Lung (tissue), 12 donors: Measurements from ENCODE around the gene RALB. TPM values are rescaled to one million over a fixed set of nuclear protein-coding genes. Genes with fewer than 3 reads are reported as not detected.

Experiments used
- ATAC-seq: fragments of 200-7000 bp; cut with Tn5 transposase; one replicate; pipeline ENCODE4 v1.9.1; 2020; ENCODE audit warnings: moderate number of reproducible peaks; ENCODE audit not compliant: insufficient read depth, low FRiP score
- DNase-seq, 3 donors: peaks; one replicate each; pipeline ENCODE4 v3.0.0-alpha.2; 2013 to 2017
- H3K27ac ChIP-seq, 2 donors: one replicate each; pipeline ENCODE4 v1.5.1; 2013; ENCODE audit warnings: mild to moderate bottlenecking in 2 of 2, moderate library complexity in 2 of 2, control low read depth in 1 of 2, inconsistent platforms in 1 of 2, low read depth in 1 of 2, low read length in 1 of 2
- H3K27me3 ChIP-seq, 3 donors: one replicate each; pipeline ENCODE4 v1.5.1; 2013; ENCODE audit warnings: low read length in 2 of 3; ENCODE audit not compliant: control insufficient read depth in 3 of 3, insufficient read depth in 3 of 3
- H3K36me3 ChIP-seq, 4 donors: one replicate each; pipeline ENCODE4 v1.5.1; 2013; ENCODE audit warnings: low read length in 4 of 4, mild to moderate bottlenecking in 1 of 4, moderate library complexity in 1 of 4; ENCODE audit not compliant: control insufficient read depth in 4 of 4, insufficient read depth in 4 of 4
- H3K4me1 ChIP-seq, 5 donors: one replicate each; pipeline ENCODE4 v1.5.1; 2013; ENCODE audit warnings: low read length in 5 of 5, mild to moderate bottlenecking in 2 of 5, moderate library complexity in 1 of 5; ENCODE audit not compliant: control insufficient read depth in 5 of 5, insufficient read depth in 5 of 5
- H3K4me3 ChIP-seq: one replicate; pipeline ENCODE4 v1.5.1; 2013; ENCODE audit warnings: mild to moderate bottlenecking, control low read depth, moderate library complexity
- H3K9ac ChIP-seq, 2 donors: one replicate each; pipeline ENCODE4 v1.5.1; 2013; ENCODE audit warnings: low read length in 2 of 2, control low read depth in 1 of 2; ENCODE audit not compliant: insufficient read depth in 1 of 2
- H3K9me3 ChIP-seq, 4 donors: one replicate each; pipeline ENCODE4 v1.5.1; 2013; ENCODE audit warnings: low read length in 3 of 4, mild to moderate bottlenecking in 1 of 4, moderate library complexity in 1 of 4; ENCODE audit not compliant: control insufficient read depth in 4 of 4, insufficient read depth in 3 of 4
- WGBS, 2 donors: extraction: QIAGEN DNeasy Blood & Tissue Kit; methylation state at CpG; one replicate each; pipeline ENCODE4 v1.1.7; 2013; 5-methylcytosine and 5-hydroxymethylcytosine counted together
- polyA plus RNA-seq, 2 donors: library from polyadenylated mRNA; stranded (reverse); fragments of 200-250 nt; gene quantifications; one replicate each; pipeline ENCODE4 v1.2.1, GENCODE V29; 2013
- total RNA-seq, 2 donors: library from RNA; depleted of rRNA in 1 of 2; stranded (reverse); fragments of >200 nt in 1 of 2; gene quantifications; one replicate each; pipeline ENCODE4 v1.2.1, GENCODE V29; 2014 to 2021
- TF ChIP-seq, protein P1 (sequence below): IDR thresholded peaks from 2 replicates; pipeline ENCODE4 v1.5.1; 2012; ENCODE audit warnings: mild to moderate bottlenecking; ENCODE audit errors: control extremely low read depth, extremely low read depth
- donor health status: control.
- donor health status: control.
- donor health status: Bipolar disorder and iron deficiency.
- donor health status: healthy.
- donor health status: DM: yes; HTN: yes; CAD: no.

RALB gene
- total and polyA plus RNA-seq, 4 donors: 34.6 to 111 (median 77.1) TPM

DNA sequence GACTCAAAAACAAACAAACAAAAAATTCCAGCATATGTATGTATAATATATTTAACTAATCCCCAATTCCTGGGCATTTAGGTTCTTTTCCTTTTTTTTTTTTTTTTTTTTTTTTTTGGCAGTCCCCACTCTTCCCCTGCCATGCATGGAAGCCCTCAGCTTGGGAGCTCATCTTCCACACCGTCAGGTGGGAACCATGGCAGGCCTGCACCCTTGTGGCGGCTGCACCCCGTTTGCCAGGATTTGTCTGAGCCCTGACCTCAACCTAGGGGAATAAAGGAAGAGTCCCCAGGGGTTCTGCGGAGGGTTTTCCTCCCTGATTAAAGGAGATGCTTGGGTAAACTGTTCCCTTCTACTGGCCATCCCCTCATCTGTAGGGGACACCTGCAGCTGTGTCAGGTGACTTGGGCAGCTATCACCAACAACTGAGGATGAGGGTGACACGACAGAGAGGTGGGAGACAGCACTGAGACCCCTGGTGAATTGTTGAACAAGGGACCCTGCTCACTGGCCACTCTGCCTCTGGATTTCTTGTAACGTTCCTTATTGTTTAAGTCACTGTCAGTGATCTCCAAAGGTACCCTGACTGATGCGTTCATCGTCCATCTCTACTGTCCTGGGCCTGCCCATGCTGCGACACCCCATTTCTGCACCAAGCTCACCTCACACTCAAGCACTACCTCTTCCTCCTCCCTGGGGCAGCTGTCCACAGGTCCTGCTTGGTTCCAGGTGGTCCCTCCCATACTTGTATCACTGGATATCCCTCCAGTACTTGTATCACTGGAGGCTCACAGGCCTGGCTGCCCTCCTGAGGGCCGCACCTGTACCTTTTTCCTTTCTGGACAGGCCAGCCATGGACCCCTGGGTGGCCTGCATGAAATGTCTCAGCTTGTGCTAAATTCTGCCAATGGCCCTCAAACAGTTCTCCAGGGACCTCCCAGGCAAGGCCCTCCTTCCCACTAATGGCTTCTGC lies 44.0 kb upstream of the RALB start:
- Histone ChIP-seq H3K27me3 (no peaks in the 10 kb centered on the region), H3K4me3 (no peak overlapping the region), H3K9me3 (no peaks in the 10 kb centered on the region), H3K9ac (no peak overlapping the region), H3K36me3 (no peaks in the 10 kb centered on the region), H3K4me1 (peaks cover 0 to 3% (median 0%) of the 10 kb centered on the region in 5 donors), H3K27ac (no peak overlapping the region)
- DNase-seq (no peak), ATAC-seq (no peak)
- 94 to 95% methylated on average over 10 of the region's 10 CpGs for WGBS, 2 donors
- TF ChIP-seq, protein P1, sequence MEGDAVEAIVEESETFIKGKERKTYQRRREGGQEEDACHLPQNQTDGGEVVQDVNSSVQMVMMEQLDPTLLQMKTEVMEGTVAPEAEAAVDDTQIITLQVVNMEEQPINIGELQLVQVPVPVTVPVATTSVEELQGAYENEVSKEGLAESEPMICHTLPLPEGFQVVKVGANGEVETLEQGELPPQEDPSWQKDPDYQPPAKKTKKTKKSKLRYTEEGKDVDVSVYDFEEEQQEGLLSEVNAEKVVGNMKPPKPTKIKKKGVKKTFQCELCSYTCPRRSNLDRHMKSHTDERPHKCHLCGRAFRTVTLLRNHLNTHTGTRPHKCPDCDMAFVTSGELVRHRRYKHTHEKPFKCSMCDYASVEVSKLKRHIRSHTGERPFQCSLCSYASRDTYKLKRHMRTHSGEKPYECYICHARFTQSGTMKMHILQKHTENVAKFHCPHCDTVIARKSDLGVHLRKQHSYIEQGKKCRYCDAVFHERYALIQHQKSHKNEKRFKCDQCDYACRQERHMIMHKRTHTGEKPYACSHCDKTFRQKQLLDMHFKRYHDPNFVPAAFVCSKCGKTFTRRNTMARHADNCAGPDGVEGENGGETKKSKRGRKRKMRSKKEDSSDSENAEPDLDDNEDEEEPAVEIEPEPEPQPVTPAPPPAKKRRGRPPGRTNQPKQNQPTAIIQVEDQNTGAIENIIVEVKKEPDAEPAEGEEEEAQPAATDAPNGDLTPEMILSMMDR: no peak

DNA sequence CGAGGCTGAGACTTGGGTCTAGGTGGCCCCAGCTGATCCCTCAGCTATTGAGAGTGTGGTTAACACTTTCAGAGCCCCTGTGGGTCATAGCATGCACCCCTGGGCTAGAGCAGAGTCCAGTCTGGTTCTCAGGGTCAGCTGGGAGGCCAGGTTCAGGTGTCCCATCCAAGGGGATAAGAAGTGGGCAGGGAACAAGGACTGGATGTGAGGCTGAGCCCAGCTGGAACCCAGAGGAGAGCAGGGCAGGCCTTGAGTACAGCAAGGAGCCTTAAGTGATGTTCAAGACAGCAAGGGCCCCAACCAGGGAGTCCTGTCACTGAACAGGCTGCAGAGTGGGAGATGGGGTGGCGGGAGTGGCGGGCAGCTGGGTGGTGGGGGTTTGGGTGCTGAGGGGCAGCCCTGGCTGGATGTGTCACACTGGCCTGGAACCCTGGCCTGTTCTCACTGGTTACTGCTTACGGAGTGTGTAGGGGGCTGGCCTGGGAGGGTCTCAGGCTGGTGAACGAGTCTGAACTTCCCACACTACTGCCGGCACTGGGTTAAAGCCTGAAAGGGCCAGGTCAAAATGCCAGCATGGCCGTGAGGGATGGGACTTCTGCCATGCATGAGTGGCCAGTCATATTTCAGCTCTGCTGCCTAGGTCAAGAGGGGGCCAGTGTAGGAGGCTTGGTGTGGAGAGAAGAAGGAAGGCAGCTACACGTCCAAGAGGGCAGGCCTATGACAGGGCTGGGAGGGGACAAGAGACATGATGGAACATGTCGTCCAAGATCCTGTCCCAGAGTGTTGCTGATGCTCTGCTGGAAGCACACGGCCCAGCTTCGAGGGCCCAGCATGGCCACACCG lies 43.0 kb upstream of the RALB start:
- H3K4me1 ChIP-seq: peaks cover 0 to 3% (median 0%) of the 10 kb centered on the region in 5 donors
- ATAC-seq (no peak), DNase-seq (no peak)
- no peak overlapping the region for H3K4me3 ChIP-seq
- H3K27ac ChIP-seq: peak overlapping the region in 1 of 2 donors; percentile 5
- H3K9ac ChIP-seq: no peak overlapping the region
- no peaks in the 10 kb centered on the region for H3K27me3 ChIP-seq
- no peaks in the 10 kb centered on the region for H3K9me3 ChIP-seq
- TF ChIP-seq, protein P1: no peak
- WGBS, 2 donors: 56 to 65% methylated on average over 12 of the region's 12 CpGs
- no peaks in the 10 kb centered on the region for H3K36me3 ChIP-seq

DNA sequence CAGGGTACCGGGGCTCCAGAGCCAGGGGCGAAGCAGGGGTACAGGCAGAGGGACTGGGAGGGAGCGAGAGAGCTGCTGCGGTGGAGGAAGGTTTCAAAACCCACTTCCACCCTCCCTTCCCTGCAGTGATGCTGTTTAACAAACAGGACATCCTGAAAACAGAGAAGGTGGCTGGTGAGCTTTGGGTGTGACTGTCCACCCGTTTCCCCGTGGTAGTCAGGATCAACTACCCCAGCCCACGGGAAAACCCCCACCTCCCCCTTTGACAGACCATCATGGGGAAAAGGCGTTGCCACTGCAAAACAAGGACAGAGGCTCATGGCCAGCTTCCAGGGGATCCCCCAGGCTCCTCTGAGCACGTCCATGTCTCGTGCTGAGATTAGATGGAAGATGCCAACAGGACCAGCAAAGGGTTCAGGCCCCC lies 42.4 kb upstream of the RALB start:
- TF ChIP-seq, protein P1: no peak
- Histone ChIP-seq H3K4me3 (no peak overlapping the region), H3K27ac (peak overlapping the region in 1 of 2 donors; percentile 5), H3K9ac (no peak overlapping the region), H3K9me3 (no peaks in the 10 kb centered on the region), H3K36me3 (no peaks in the 10 kb centered on the region), H3K4me1 (peaks cover 0 to 3% (median 0%) of the 10 kb centered on the region in 5 donors), H3K27me3 (no peaks in the 10 kb centered on the region)
- ATAC-seq (peak; percentile 27), DNase-seq (no peak)
- WGBS, 2 donors: 21 to 31% methylated on average over 10 of the region's 10 CpGs
